Body of pancreas (tissue), 4 donors: Measurements from ENCODE around the gene CCDC158. TPM values are rescaled to one million over a fixed set of nuclear protein-coding genes. Genes with fewer than 3 reads are reported as not detected.

Experiments
- ATAC-seq: fragments of 150-250 bp; one replicate; pipeline ENCODE4 v1.9.1; 2016
- DNase-seq, 4 donors: peaks; one replicate each; pipeline ENCODE4 v3.0.0-alpha.2; 2019
- H3K27ac ChIP-seq, 4 donors: fragments of 200-600 bp; sonication (generic); 1 replicate in 3 of 4; 2 replicates in 1 of 4; pipeline versions ENCODE4 v1.5.1 to v1.6.1; 2016 to 2019; ENCODE audit warnings: mild to moderate bottlenecking in 1 of 4, mixed read lengths in 1 of 4, moderate library complexity in 1 of 4
- H3K27me3 ChIP-seq, 2 donors: fragments of 200-600 bp; sonication (generic); one replicate each; pipeline ENCODE4 v1.6.0; 2016; ENCODE audit warnings: mild to moderate bottlenecking in 1 of 2
- H3K36me3 ChIP-seq, 2 donors: fragments of 200-600 bp; sonication (generic); replicated peaks in 1 of 2; 2 replicates each; pipeline ENCODE4 v1.5.1; 2016; ENCODE audit warnings: low read depth in 2 of 2; ENCODE audit not compliant: insufficient read depth in 1 of 2
- H3K4me1 ChIP-seq: fragments of 200-600 bp; sonication (generic); one replicate; pipeline ENCODE4 v1.6.0; 2016
- H3K4me3 ChIP-seq, 2 donors: fragments of 200-600 bp; sonication (generic); 1 replicate in 1 of 2; 2 replicates in 1 of 2; pipeline ENCODE4 v1.5.1; 2016 to 2019
- H3K9me3 ChIP-seq, 3 donors: fragments of 200-600 bp; sonication (generic); 1 replicate in 2 of 3; 2 replicates in 1 of 3; pipeline ENCODE4 v1.5.1; 2016
- CTCF ChIP-seq, 7 experiments: fragments of 450-650 bp in 4 of 7; fragments of 200-600 bp in 3 of 7; sonication (generic) in 3 of 7; IDR thresholded peaks; one replicate each; pipeline ENCODE4 v1.5.1; 2016 to 2019; ENCODE audit warnings: antibody characterized with exemption in 7 of 7
- POLR2A ChIP-seq, 3 donors: fragments of 450-650 bp; IDR thresholded peaks; one replicate each; pipeline ENCODE4 v1.6.1; 2016; ENCODE audit warnings: antibody characterized with exemption in 3 of 3, mild to moderate bottlenecking in 2 of 3
- WGBS, 2 donors: methylation state at CpG; one replicate each; pipeline ENCODE4 v1.1.5; 2017; 5-methylcytosine and 5-hydroxymethylcytosine counted together
- intact Hi-C: fragments of 100-400 bp; cut with DNase I; formaldehyde crosslinking; loops from one replicate; pipeline ENCODE4 v1.15.1; 2023
- total RNA-seq, 2 donors: library from RNA; depleted of rRNA; stranded (reverse); fragments of >200 nt; gene quantifications; one replicate each; pipeline ENCODE4 v1.1.0, GENCODE V29; 2016

CCDC158 gene
- total RNA-seq, 2 donors from 2014 or later, result 0.99 to 1.3 TPM

- Histone ChIP-seq H3K27me3 (no peaks in the 10 kb centered on the region), H3K36me3 (no peaks in the 10 kb centered on the region), H3K4me3 (no peak overlapping the region), H3K9me3 (peaks cover 0 to under 1% (median 0%) of the 10 kb centered on the region in 3 donors), H3K4me1 (no peaks in the 10 kb centered on the region), H3K27ac (no peak overlapping the region)
- no peak for DNase-seq
- 78 to 80% methylated on average over 9 of the region's 9 CpGs for WGBS, 2 donors
- no peak for TF ChIP-seq POLR2A (IDR thresholded peaks at IDR 0.05)
- TF ChIP-seq CTCF (IDR thresholded peaks at IDR 0.05), result no peak
- intact Hi-C loops, result no loop called here
- no peak for ATAC-seq
Measured at GRCh38 chr4:76354517-76355473, 66.1 kb downstream of the CCDC158 start.

GRCh38 chr4:76342803-76343202 is 78.1 kb downstream of the CCDC158 start:
- TF ChIP-seq CTCF (IDR thresholded peaks at IDR 0.05), result no peak
- TF ChIP-seq POLR2A (IDR thresholded peaks at IDR 0.05), result no peak
- Histone ChIP-seq H3K9me3 (no peaks in the 10 kb centered on the region), H3K4me3 (no peak overlapping the region), H3K4me1 (no peaks in the 10 kb centered on the region), H3K27me3 (no peaks in the 10 kb centered on the region), H3K36me3 (no peaks in the 10 kb centered on the region), H3K27ac (no peak overlapping the region)
- intact Hi-C loops, result no loop called here
- 49 to 55% methylated on average over 2 of the region's 2 CpGs for WGBS, 2 donors
- ATAC-seq (no peak), DNase-seq (no peak)

DNA sequence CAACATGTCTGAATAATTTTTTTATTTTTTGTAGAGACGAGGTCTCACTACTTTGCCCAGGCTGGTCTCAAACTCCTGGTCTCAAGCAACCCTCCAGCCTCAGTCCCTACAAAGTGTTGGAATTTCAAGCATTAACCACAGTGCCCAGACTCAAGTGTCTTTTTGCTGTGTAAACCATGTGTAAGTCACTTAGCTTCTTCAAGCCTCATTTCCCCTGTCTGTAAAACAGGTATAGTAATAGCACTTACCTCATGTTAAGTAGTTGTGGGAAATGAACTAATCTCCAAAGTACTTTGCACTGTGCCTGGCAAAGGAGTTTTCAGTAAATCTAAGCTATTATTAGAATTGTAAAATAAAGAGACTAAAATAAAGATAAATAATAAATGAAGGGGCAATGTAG is 78.8 kb downstream of the CCDC158 start:
- Histone ChIP-seq H3K4me1 (no peaks in the 10 kb centered on the region), H3K27me3 (no peaks in the 10 kb centered on the region), H3K9me3 (no peaks in the 10 kb centered on the region), H3K27ac (no peak overlapping the region), H3K36me3 (no peaks in the 10 kb centered on the region), H3K4me3 (no peak overlapping the region)
- ATAC-seq (no peak), DNase-seq (no peak)
- 94 to 96% methylated on average over 1 of the region's 1 CpG for WGBS, 2 donors
- TF ChIP-seq POLR2A (IDR thresholded peaks at IDR 0.05) (no peak), CTCF (IDR thresholded peaks at IDR 0.05) (no peak)
- intact Hi-C loops, result no loop called here

GRCh38 chr4:76341063-76341462 is 79.9 kb downstream of the CCDC158 start:
- no peaks in the 10 kb centered on the region for H3K9me3 ChIP-seq
- H3K27ac ChIP-seq, result no peak overlapping the region
- TF ChIP-seq CTCF (IDR thresholded peaks at IDR 0.05) (no peak), POLR2A (IDR thresholded peaks at IDR 0.05) (no peak)
- intact Hi-C loops, result no loop called here
- H3K4me1 ChIP-seq, result no peaks in the 10 kb centered on the region
- ATAC-seq, result no peak
- H3K36me3 ChIP-seq, result no peaks in the 10 kb centered on the region
- H3K27me3 ChIP-seq, result no peaks in the 10 kb centered on the region
- H3K4me3 ChIP-seq, result no peak overlapping the region
- no peak for DNase-seq

DNA sequence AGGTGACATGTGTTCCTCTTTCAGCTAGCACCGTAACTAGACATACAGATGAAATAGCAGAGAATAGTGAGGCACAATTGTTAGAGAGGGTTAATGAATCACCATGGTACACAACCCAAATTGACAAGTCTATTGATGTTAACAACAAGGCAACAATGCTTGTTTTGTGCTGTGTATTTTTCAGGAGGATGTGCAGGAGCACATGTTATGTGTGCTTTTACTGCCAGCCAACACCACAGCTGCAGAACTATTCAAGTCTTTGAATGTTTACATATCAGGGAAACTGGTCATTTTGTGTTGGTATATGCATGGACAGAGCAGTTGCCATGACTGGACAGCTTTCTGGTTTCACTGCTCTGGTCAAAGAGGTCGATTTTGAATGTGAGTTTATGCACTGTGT is 81.6 kb downstream of the CCDC158 start:
- no peak overlapping the region for H3K27ac ChIP-seq
- TF ChIP-seq POLR2A (IDR thresholded peaks at IDR 0.05) (no peak), CTCF (IDR thresholded peaks at IDR 0.05) (no peak)
- no peak overlapping the region for H3K4me3 ChIP-seq
- 44 to 50% methylated on average over 2 of the region's 2 CpGs for WGBS, 2 donors
- DNase-seq, result no peak
- H3K9me3 ChIP-seq, result no peaks in the 10 kb centered on the region
- H3K36me3 ChIP-seq, result no peaks in the 10 kb centered on the region
- no peaks in the 10 kb centered on the region for H3K4me1 ChIP-seq
- ATAC-seq, result no peak
- no peaks in the 10 kb centered on the region for H3K27me3 ChIP-seq
- intact Hi-C loops, result no loop called here
